ENCODE results near the gene MYG1.

The MYG1 gene

GRCh38 chr12:53336181-53336681 is 36.7 kb downstream of the MYG1 start, which contains the start of gene SP7:
Gene SP7 (minus strand): TSS chr12:53336354. CDS start chr12:53335646, 708 bp downstream.
- no peak within 1 kb of the TSS for H3K4me3 Mint-ChIP-seq
- peaks cover 44% of the 10 kb centered on the region for H3K27me3 Mint-ChIP-seq
- H3K27ac Mint-ChIP-seq (ENCODE audit: low read depth): no peak within 1 kb of the TSS
- H3K36me3 Mint-ChIP-seq (ENCODE audit: insufficient read depth): peaks cover 2% of the 10 kb centered on the region
- no peak for DNase-seq (ENCODE audit: low spot score in 2 of 2)
- ATAC-seq (replicated peaks; ENCODE audit: extremely low read depth, poor library complexity, severe bottlenecking): no peak
- no peaks in the 10 kb centered on the region for H3K9me3 Mint-ChIP-seq
- H3K4me1 Mint-ChIP-seq: peaks cover 12% of the 10 kb centered on the region

- DNase-seq (ENCODE audit: low spot score in 2 of 2) (peak in 1 of 2 donors; percentile 43), ATAC-seq (replicated peaks; ENCODE audit: extremely low read depth, poor library complexity, severe bottlenecking) (peak; percentile 94)
- peaks cover 4% of the 10 kb centered on the region for H3K36me3 Mint-ChIP-seq (ENCODE audit: insufficient read depth)
- H3K27ac Mint-ChIP-seq (ENCODE audit: low read depth): peak overlapping the region; percentile 39
- peak overlapping the region; percentile 59 for H3K4me3 Mint-ChIP-seq
- H3K4me1 Mint-ChIP-seq: peaks cover 12% of the 10 kb centered on the region
- peaks cover 44% of the 10 kb centered on the region for H3K27me3 Mint-ChIP-seq
- H3K9me3 Mint-ChIP-seq: no peaks in the 10 kb centered on the region
Measured at GRCh38 chr12:53338017-53338416, 38.5 kb downstream of the MYG1 start.

GRCh38 chr12:53338916-53339315 is 39.4 kb downstream of the MYG1 start:
- H3K27me3 Mint-ChIP-seq: peaks cover 44% of the 10 kb centered on the region
- ATAC-seq (replicated peaks; ENCODE audit: extremely low read depth, poor library complexity, severe bottlenecking): no peak
- H3K27ac Mint-ChIP-seq (ENCODE audit: low read depth): no peak overlapping the region
- H3K36me3 Mint-ChIP-seq (ENCODE audit: insufficient read depth): peaks cover 6% of the 10 kb centered on the region
- no peak for DNase-seq (ENCODE audit: low spot score in 2 of 2)
- H3K4me1 Mint-ChIP-seq: peaks cover 12% of the 10 kb centered on the region
- no peak overlapping the region for H3K4me3 Mint-ChIP-seq
- no peaks in the 10 kb centered on the region for H3K9me3 Mint-ChIP-seq

GRCh38 chr12:53340398-53340797 is 40.9 kb downstream of the MYG1 start:
- peaks cover 25% of the 10 kb centered on the region for H3K4me1 Mint-ChIP-seq
- H3K27me3 Mint-ChIP-seq: peaks cover 42% of the 10 kb centered on the region
- DNase-seq (ENCODE audit: low spot score in 2 of 2) (no peak), ATAC-seq (replicated peaks; ENCODE audit: extremely low read depth, poor library complexity, severe bottlenecking) (no peak)
- H3K9me3 Mint-ChIP-seq: no peaks in the 10 kb centered on the region
- no peak overlapping the region for H3K27ac Mint-ChIP-seq (ENCODE audit: low read depth)
- peaks cover 12% of the 10 kb centered on the region for H3K36me3 Mint-ChIP-seq (ENCODE audit: insufficient read depth)
- H3K4me3 Mint-ChIP-seq: no peak overlapping the region

GRCh38 chr12:53343449-53343848 is 44.0 kb downstream of the MYG1 start:
- DNase-seq (ENCODE audit: low spot score in 2 of 2): no peak
- Mint-ChIP-seq H3K36me3 (ENCODE audit: insufficient read depth) (peaks cover 13% of the 10 kb centered on the region), H3K27me3 (peaks cover 13% of the 10 kb centered on the region), H3K9me3 (no peaks in the 10 kb centered on the region), H3K27ac (ENCODE audit: low read depth) (no peak overlapping the region), H3K4me1 (peaks cover 15% of the 10 kb centered on the region), H3K4me3 (peak overlapping the region; percentile 91)
- no peak for ATAC-seq (replicated peaks; ENCODE audit: extremely low read depth, poor library complexity, severe bottlenecking)

GRCh38 chr12:53343969-53344368 is 44.5 kb downstream of the MYG1 start:
- peak overlapping the region; percentile 91 for H3K4me3 Mint-ChIP-seq
- peaks cover 14% of the 10 kb centered on the region for H3K4me1 Mint-ChIP-seq
- ATAC-seq (replicated peaks; ENCODE audit: extremely low read depth, poor library complexity, severe bottlenecking) (no peak), DNase-seq (ENCODE audit: low spot score in 2 of 2) (no peak)
- peak overlapping the region; percentile 84 for H3K27ac Mint-ChIP-seq (ENCODE audit: low read depth)
- H3K36me3 Mint-ChIP-seq (ENCODE audit: insufficient read depth): peaks cover 13% of the 10 kb centered on the region
- H3K9me3 Mint-ChIP-seq: no peaks in the 10 kb centered on the region
- H3K27me3 Mint-ChIP-seq: peaks cover 9% of the 10 kb centered on the region

- DNase-seq (ENCODE audit: low spot score in 2 of 2) (no peak), ATAC-seq (replicated peaks; ENCODE audit: extremely low read depth, poor library complexity, severe bottlenecking) (no peak)
- Mint-ChIP-seq H3K9me3 (no peaks in the 10 kb centered on the region), H3K36me3 (ENCODE audit: insufficient read depth) (peaks cover 13% of the 10 kb centered on the region), H3K4me3 (peak overlapping the region; percentile 91), H3K4me1 (peaks cover 14% of the 10 kb centered on the region), H3K27ac (ENCODE audit: low read depth) (peak overlapping the region; percentile 84), H3K27me3 (peaks cover 9% of the 10 kb centered on the region)
Measured at GRCh38 chr12:53344487-53344823, 45.0 kb downstream of the MYG1 start.

GRCh38 chr12:53344824-53345485 is 45.5 kb downstream of the MYG1 start:
- Mint-ChIP-seq H3K9me3 (no peaks in the 10 kb centered on the region), H3K4me1 (peaks cover 14% of the 10 kb centered on the region), H3K36me3 (ENCODE audit: insufficient read depth) (peaks cover 13% of the 10 kb centered on the region), H3K27me3 (peaks cover 9% of the 10 kb centered on the region), H3K27ac (ENCODE audit: low read depth) (peak overlapping the region; percentile 84), H3K4me3 (peak overlapping the region; percentile 91)
- DNase-seq (ENCODE audit: low spot score in 2 of 2) (peak; percentile 37 to 44), ATAC-seq (replicated peaks; ENCODE audit: extremely low read depth, poor library complexity, severe bottlenecking) (peak; percentile 79)

- Mint-ChIP-seq H3K4me1 (peaks cover 14% of the 10 kb centered on the region), H3K27ac (ENCODE audit: low read depth) (peak overlapping the region; percentile 84), H3K9me3 (no peaks in the 10 kb centered on the region), H3K36me3 (ENCODE audit: insufficient read depth) (peaks cover 13% of the 10 kb centered on the region), H3K4me3 (peak overlapping the region; percentile 91), H3K27me3 (peaks cover 3% of the 10 kb centered on the region)
- ATAC-seq (replicated peaks; ENCODE audit: extremely low read depth, poor library complexity, severe bottlenecking): no peak
- DNase-seq (ENCODE audit: low spot score in 2 of 2): no peak
Measured at GRCh38 chr12:53345486-53346188, 46.1 kb downstream of the MYG1 start.

GRCh38 chr12:53346491-53346890 is 47.0 kb downstream of the MYG1 start:
- Mint-ChIP-seq H3K4me1 (peaks cover 14% of the 10 kb centered on the region), H3K27me3 (no peaks in the 10 kb centered on the region), H3K9me3 (no peaks in the 10 kb centered on the region), H3K27ac (ENCODE audit: low read depth) (no peak overlapping the region), H3K36me3 (ENCODE audit: insufficient read depth) (peaks cover 13% of the 10 kb centered on the region), H3K4me3 (peak overlapping the region; percentile 91)
- ATAC-seq (replicated peaks; ENCODE audit: extremely low read depth, poor library complexity, severe bottlenecking) (no peak), DNase-seq (ENCODE audit: low spot score in 2 of 2) (no peak)

GRCh38 chr12:53347905-53348304 is 48.4 kb downstream of the MYG1 start:
- H3K27ac Mint-ChIP-seq (ENCODE audit: low read depth): no peak overlapping the region
- no peak overlapping the region for H3K4me3 Mint-ChIP-seq
- H3K9me3 Mint-ChIP-seq: no peaks in the 10 kb centered on the region
- H3K27me3 Mint-ChIP-seq: no peaks in the 10 kb centered on the region
- H3K36me3 Mint-ChIP-seq (ENCODE audit: insufficient read depth): peaks cover 12% of the 10 kb centered on the region
- DNase-seq (ENCODE audit: low spot score in 2 of 2): no peak
- no peak for ATAC-seq (replicated peaks; ENCODE audit: extremely low read depth, poor library complexity, severe bottlenecking)
- peaks cover 21% of the 10 kb centered on the region for H3K4me1 Mint-ChIP-seq

GRCh38 chr12:53352331-53353256 is 53.1 kb downstream of the MYG1 start:
- Mint-ChIP-seq H3K36me3 (ENCODE audit: insufficient read depth) (no peaks in the 10 kb centered on the region), H3K4me3 (no peak overlapping the region), H3K9me3 (no peaks in the 10 kb centered on the region), H3K27me3 (no peaks in the 10 kb centered on the region), H3K27ac (ENCODE audit: low read depth) (no peak overlapping the region), H3K4me1 (peaks cover 8% of the 10 kb centered on the region)
- DNase-seq (ENCODE audit: low spot score in 2 of 2) (peak; percentile 72 to 79), ATAC-seq (replicated peaks; ENCODE audit: extremely low read depth, poor library complexity, severe bottlenecking) (peak; percentile 95)
